Astrocyte (in vitro differentiated cells and primary cell): ENCODE data around the gene CRYAB. TPM values are rescaled to one million over a fixed set of nuclear protein-coding genes. Genes with fewer than 3 reads are reported as not detected.

Experiments used
- DNase-seq: peaks from one replicate; pipeline ENCODE4 v3.0.0-alpha.2; 2010; ENCODE audit warnings: low read depth
- FAIRE-seq: peaks from 2 replicates; lab custom pipeline; 2011; peaks lifted over from hg19 to GRCh38; lab: Jason Lieb, UNC
- H2AFZ ChIP-seq: 2 replicates; pipeline ENCODE4 v1.6.0; 2012; ENCODE audit warnings: low read depth, low read length, inconsistent platforms
- H3K27ac ChIP-seq: 2 replicates; pipeline ENCODE4 v1.5.1; 2011; ENCODE audit warnings: low read depth, low read length, inconsistent platforms
- H3K27me3 ChIP-seq: 2 replicates; pipeline ENCODE4 v1.6.0; 2011; ENCODE audit warnings: low read length, inconsistent platforms; ENCODE audit not compliant: insufficient read depth
- H3K36me3 ChIP-seq: 2 replicates; pipeline ENCODE4 v1.5.1; 2011; ENCODE audit warnings: low read length, inconsistent platforms; ENCODE audit not compliant: insufficient read depth
- H3K4me1 ChIP-seq: 2 replicates; pipeline ENCODE4 v1.5.1; 2011; ENCODE audit warnings: low read length, inconsistent platforms; ENCODE audit not compliant: insufficient read depth
- H3K4me2 ChIP-seq: 2 replicates; pipeline ENCODE4 v1.6.0; 2012; ENCODE audit warnings: low read length, inconsistent platforms
- H3K4me3 ChIP-seq: 2 replicates; pipeline ENCODE4 v1.5.1; 2011; ENCODE audit warnings: low read depth, mild to moderate bottlenecking, low read length, inconsistent platforms; ENCODE audit not compliant: insufficient read depth
- H3K79me2 ChIP-seq: 2 replicates; pipeline ENCODE4 v1.6.0; 2012; ENCODE audit warnings: mild to moderate bottlenecking, low read length, inconsistent platforms; ENCODE audit not compliant: insufficient read depth
- H3K9ac ChIP-seq: 2 replicates; pipeline ENCODE4 v1.6.0; 2012; ENCODE audit warnings: mild to moderate bottlenecking, low read length, inconsistent platforms
- H3K9me3 ChIP-seq: 2 replicates; pipeline ENCODE4 v1.5.1; 2012; ENCODE audit warnings: low read depth, mild to moderate bottlenecking, low read length, inconsistent platforms; ENCODE audit not compliant: insufficient read depth
- H4K20me1 ChIP-seq: 2 replicates; pipeline ENCODE4 v1.6.0; 2012; ENCODE audit warnings: low read length, inconsistent platforms; ENCODE audit not compliant: insufficient read depth
- H3K27ac Mint-ChIP-seq: one replicate; pipeline ENCODE4 v1.8.0; 2021; ENCODE audit warnings: mild to moderate bottlenecking, mixed read lengths; ENCODE audit not compliant: unreplicated experiment
- H3K27me3 Mint-ChIP-seq: one replicate; pipeline ENCODE4 v1.8.0; 2021; ENCODE audit warnings: low read depth, mixed read lengths; ENCODE audit not compliant: unreplicated experiment
- H3K36me3 Mint-ChIP-seq: one replicate; pipeline ENCODE4 v1.8.0; 2021; ENCODE audit warnings: low read depth, mixed read lengths; ENCODE audit not compliant: unreplicated experiment
- H3K4me1 Mint-ChIP-seq: one replicate; pipeline ENCODE4 v1.8.0; 2021; ENCODE audit warnings: low read depth, mixed read lengths; ENCODE audit not compliant: unreplicated experiment
- H3K4me3 Mint-ChIP-seq: one replicate; pipeline ENCODE4 v1.8.0; 2021; ENCODE audit warnings: mild to moderate bottlenecking, moderate library complexity, mixed read lengths; ENCODE audit not compliant: unreplicated experiment
- H3K9me3 Mint-ChIP-seq: one replicate; pipeline ENCODE4 v1.8.0; 2021; ENCODE audit warnings: mild to moderate bottlenecking, mixed read lengths; ENCODE audit not compliant: unreplicated experiment
- CTCF ChIP-seq: IDR thresholded peaks from 2 replicates; pipeline ENCODE4 v1.5.1; 2011; ENCODE audit warnings: low read depth, mild to moderate bottlenecking, inconsistent platforms, low read length, moderate library complexity; ENCODE audit not compliant: insufficient read depth
- EZH2 ChIP-seq: IDR thresholded peaks from 2 replicates; pipeline ENCODE4 v1.6.1; 2012; ENCODE audit warnings: mild to moderate bottlenecking, low read length, inconsistent platforms; ENCODE audit not compliant: insufficient read depth
- total RNA-seq: library from RNA; stranded (reverse); gene quantifications from 2 replicates; pipeline ENCODE4 v1.2.1, GENCODE V29; 2021

CRYAB gene
- total RNA-seq, 1 donor from 2014 or later, result 5.7 TPM

- TF ChIP-seq EZH2, result no peak
- TF ChIP-seq CTCF, result no peak
- H3K9ac ChIP-seq, result peak overlapping the region; percentile 93
- H3K9me3 Mint-ChIP-seq, result no peaks in the 10 kb centered on the region
- peaks cover 2% of the 10 kb centered on the region for H3K36me3 Mint-ChIP-seq
- peak overlapping the region; percentile 100 for H3K27ac Mint-ChIP-seq
- H3K36me3 ChIP-seq, result no peaks in the 10 kb centered on the region
- peak overlapping the region; percentile 96 for H3K4me3 Mint-ChIP-seq
- peak overlapping the region; percentile 99 for H3K27ac ChIP-seq
- H3K9me3 ChIP-seq, result no peaks in the 10 kb centered on the region
- no peaks in the 10 kb centered on the region for H4K20me1 ChIP-seq
- DNase-seq (no peak), FAIRE-seq (peak; percentile 9)
- peaks cover 5% of the 10 kb centered on the region for H3K4me1 Mint-ChIP-seq
- peak overlapping the region; percentile 91 for H3K4me2 ChIP-seq
- no peaks in the 10 kb centered on the region for H3K79me2 ChIP-seq
- peak overlapping the region; percentile 84 for H2AFZ ChIP-seq
- peak overlapping the region; percentile 88 for H3K4me3 ChIP-seq
- H3K4me1 ChIP-seq, result peaks cover 9% of the 10 kb centered on the region
- no peaks in the 10 kb centered on the region for H3K27me3 Mint-ChIP-seq
- no peaks in the 10 kb centered on the region for H3K27me3 ChIP-seq
Observed at GRCh38 chr11:111878385-111878848, 33.2 kb downstream of the CRYAB start.

GRCh38 chr11:111871693-111872161, 39.8 kb downstream of the CRYAB start:
- Histone ChIP-seq H3K27ac (peak overlapping the region; percentile 83), H4K20me1 (no peaks in the 10 kb centered on the region), H3K79me2 (peaks cover 9% of the 10 kb centered on the region), H3K9me3 (no peaks in the 10 kb centered on the region), H3K27me3 (no peaks in the 10 kb centered on the region), H3K4me1 (peaks cover 9% of the 10 kb centered on the region), H2AFZ (peak overlapping the region; percentile 90), H3K9ac (peak overlapping the region; percentile 86), H3K4me3 (peak overlapping the region; percentile 85), H3K36me3 (peaks cover 3% of the 10 kb centered on the region), H3K4me2 (peak overlapping the region; percentile 82)
- Mint-ChIP-seq H3K4me3 (peak overlapping the region; percentile 88), H3K27ac (peak overlapping the region; percentile 73), H3K27me3 (no peaks in the 10 kb centered on the region), H3K9me3 (no peaks in the 10 kb centered on the region), H3K4me1 (peaks cover 2% of the 10 kb centered on the region), H3K36me3 (peaks cover 6% of the 10 kb centered on the region)
- FAIRE-seq (no peak), DNase-seq (no peak)
- TF ChIP-seq CTCF (no peak), EZH2 (no peak)
